Keratinocyte (primary cell): ENCODE measurements around the gene ADAMTSL3. TPM values are rescaled to one million over a fixed set of nuclear protein-coding genes. Genes with fewer than 3 reads are reported as not detected.

Source experiments
- DNase-seq: peaks from one replicate; pipeline ENCODE4 v3.0.0-alpha.2; 2011; ENCODE audit warnings: low read depth, missing footprints, low spot score
- FAIRE-seq: peaks from 2 replicates; lab custom pipeline; 2011; peaks lifted over from hg19 to GRCh38; lab: Jason Lieb, UNC
- H2AFZ ChIP-seq: 2 replicates; pipeline ENCODE4 v1.6.0; 2012; ENCODE audit warnings: low read length, control low read depth, inconsistent platforms; ENCODE audit not compliant: control insufficient read depth
- H3K27ac ChIP-seq: 2 replicates; pipeline ENCODE4 v1.5.1; 2011; ENCODE audit warnings: low read length; ENCODE audit not compliant: control insufficient read depth, insufficient read depth
- H3K27me3 ChIP-seq: 3 replicates; pipeline ENCODE4 v1.6.0; 2011; ENCODE audit warnings: low read length; ENCODE audit not compliant: control insufficient read depth, insufficient read depth; ENCODE audit errors: extremely low read depth
- H3K36me3 ChIP-seq, 2 experiments: 2 replicates in 1 of 2; 3 replicates in 1 of 2; pipeline ENCODE4 v1.5.1; 2011; ENCODE audit warnings: low read length in 2 of 2, mild to moderate bottlenecking in 1 of 2; ENCODE audit not compliant: control insufficient read depth in 2 of 2, insufficient read depth in 2 of 2; ENCODE audit errors: extremely low read depth in 1 of 2
- H3K4me1 ChIP-seq: 3 replicates; pipeline ENCODE4 v1.5.1; 2011; ENCODE audit warnings: low read length; ENCODE audit not compliant: control insufficient read depth, insufficient read depth; ENCODE audit errors: extremely low read depth
- H3K4me2 ChIP-seq: 3 replicates; pipeline ENCODE4 v1.6.0; 2011; ENCODE audit warnings: low read depth, low read length; ENCODE audit not compliant: control insufficient read depth, insufficient read depth; ENCODE audit errors: extremely low read depth
- H3K4me3 ChIP-seq, 3 experiments: fragments of 200-600 bp in 1 of 3; sonication (generic) in 1 of 3; 2 replicates in 2 of 3; 3 replicates in 1 of 3; pipeline ENCODE4 v1.5.1; 2011 to 2016; ENCODE audit warnings: low read length in 3 of 3, mild to moderate bottlenecking in 3 of 3, control low read depth in 2 of 3, inconsistent platforms in 1 of 3, low read depth in 1 of 3, mixed read lengths in 1 of 3, mixed run types in 1 of 3, moderate library complexity in 1 of 3; ENCODE audit not compliant: control insufficient read depth in 2 of 3, insufficient read depth in 2 of 3; ENCODE audit errors: extremely low read depth in 1 of 3
- H3K79me2 ChIP-seq: 2 replicates; pipeline ENCODE4 v1.6.0; 2012; ENCODE audit warnings: low read length; ENCODE audit not compliant: control insufficient read depth, insufficient read depth
- H3K9ac ChIP-seq: 3 replicates; pipeline ENCODE4 v1.6.0; 2011; ENCODE audit warnings: low read length; ENCODE audit not compliant: control insufficient read depth, insufficient read depth; ENCODE audit errors: extremely low read depth
- H3K9me1 ChIP-seq: 3 replicates; pipeline ENCODE4 v1.6.0; 2011; ENCODE audit warnings: low read length; ENCODE audit not compliant: control insufficient read depth, insufficient read depth; ENCODE audit errors: extremely low read depth
- H3K9me3 ChIP-seq: 2 replicates; pipeline ENCODE4 v1.5.1; 2012; ENCODE audit warnings: low read depth, low read length; ENCODE audit not compliant: control insufficient read depth
- H4K20me1 ChIP-seq: 3 replicates; pipeline ENCODE4 v1.6.0; 2011; ENCODE audit warnings: low read length; ENCODE audit not compliant: control insufficient read depth, insufficient read depth; ENCODE audit errors: extremely low read depth
- EZH2 ChIP-seq: IDR thresholded peaks from one replicate; pipeline ENCODE4 v1.6.1; 2012; ENCODE audit warnings: inconsistent platforms, mild to moderate bottlenecking, low read length, moderate library complexity
- dilution Hi-C: fragments of 300-500 bp; cut with MboI; formaldehyde crosslinking; loops from one replicate; pipeline ENCODE4 v1.7.0; 2020; ENCODE audit warnings: low sequenced_read_pairs; ENCODE audit not compliant: extremely low pct_ligation_motif_present
- polyA plus RNA-seq, 5 experiments: library from polyadenylated mRNA; depleted of rRNA in 3 of 5; stranded (reverse) in 3 of 5; stranded (forward) in 1 of 5; unstranded in 1 of 5; fragments of >200 nt; gene quantifications; 1 replicate in 1 of 5; 2 replicates in 3 of 5; 3 replicates in 1 of 5; pipeline versions ENCODE4 v1.2.1 to v1.2.3, GENCODE V29; 2011 to 2012; ENCODE audit warnings: missing spikeins in 2 of 5, low read depth in 1 of 5, low replicate concordance in 1 of 5
- TF ChIP-seq, protein P1 (sequence below), 3 experiments: IDR thresholded peaks in 1 of 3; conservative IDR thresholded peaks in 1 of 3; optimal IDR thresholded peaks in 1 of 3; 2 replicates in 2 of 3; 3 replicates in 1 of 3; pipeline versions ENCODE3 to v1.5.1; 2011; ENCODE audit warnings: low read length in 3 of 3, mild to moderate bottlenecking in 3 of 3, moderate library complexity in 2 of 3, control low read depth in 1 of 3, inconsistent platforms in 1 of 3; ENCODE audit not compliant: insufficient read depth in 2 of 3; ENCODE audit errors: extremely low read depth in 1 of 3

ADAMTSL3 gene
- polyA plus RNA-seq, 1 donor (not counting 4 experiments of a cell fraction or from before 2014, with no cell fraction given) = 0.01 TPM

DNA sequence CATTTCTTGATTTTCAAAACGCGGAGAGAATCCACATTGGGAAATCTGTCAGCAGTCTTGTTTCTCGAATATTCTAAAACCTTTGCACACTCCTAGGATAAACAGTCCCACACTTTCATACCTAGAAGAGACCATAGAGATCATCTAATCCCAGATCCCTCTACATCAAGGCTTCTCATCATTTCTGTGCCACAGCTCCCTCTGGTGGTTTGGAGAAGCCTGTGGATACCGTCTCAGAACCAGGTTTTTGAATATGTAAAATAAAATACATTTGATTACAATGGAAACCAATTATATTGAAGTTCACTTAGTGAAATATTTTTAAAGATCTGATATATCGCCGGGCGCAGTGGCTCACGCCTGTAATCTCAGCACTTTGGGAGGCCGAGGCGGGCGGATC, 369.7 kb downstream of the ADAMTSL3 start:
- FAIRE-seq = peak; percentile 17

DNA sequence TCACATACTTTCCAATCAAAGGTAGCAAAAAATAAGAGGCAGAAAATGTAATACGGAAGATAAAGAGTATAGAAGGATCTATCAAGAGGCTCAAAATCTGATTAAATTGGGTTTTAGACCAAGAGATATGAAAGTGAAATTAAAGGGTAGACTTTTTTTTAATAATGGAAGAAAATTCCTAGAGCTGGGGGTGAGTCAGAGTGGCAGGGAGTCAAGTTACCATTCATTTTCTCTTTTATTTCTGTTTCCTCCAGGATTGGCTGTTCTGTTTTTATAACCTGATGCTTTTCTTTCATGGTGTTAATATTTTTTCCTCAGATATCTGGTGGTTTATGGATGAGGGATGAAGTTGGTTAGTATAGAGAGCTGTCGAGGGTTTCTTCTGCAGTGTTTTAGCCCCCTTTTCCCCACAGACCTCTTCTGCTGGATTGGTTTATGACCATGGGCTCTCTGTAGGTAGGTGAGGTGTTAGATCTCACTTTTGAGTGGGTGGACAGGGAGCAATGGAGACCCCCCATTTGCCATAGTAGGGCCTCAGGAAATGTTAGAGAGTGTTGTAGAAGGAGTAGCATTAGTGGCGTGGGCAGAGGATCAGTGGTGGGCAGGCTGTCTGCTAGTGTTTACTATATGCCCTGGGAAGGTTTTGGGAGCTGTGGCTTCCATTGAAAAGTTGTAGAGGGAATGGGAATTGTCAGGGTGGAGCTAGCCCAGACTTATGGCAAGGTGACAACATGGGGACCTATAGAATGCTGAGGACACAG, 380.1 kb downstream of the ADAMTSL3 start:
- Histone ChIP-seq H3K79me2 (no peaks in the 10 kb centered on the region), H3K4me3 (no peak overlapping the region), H3K27me3 (peaks cover 2% of the 10 kb centered on the region), H3K9me3 (no peaks in the 10 kb centered on the region), H3K36me3 (no peaks in the 10 kb centered on the region), H3K27ac (no peak overlapping the region), H2AFZ (no peak overlapping the region), H3K9ac (no peak overlapping the region), H3K9me1 (no peaks in the 10 kb centered on the region), H3K4me1 (no peaks in the 10 kb centered on the region), H4K20me1 (no peaks in the 10 kb centered on the region), H3K4me2 (peak overlapping the region; percentile 2)
- no peak for DNase-seq
- no peak for FAIRE-seq
- TF ChIP-seq, protein P1, sequence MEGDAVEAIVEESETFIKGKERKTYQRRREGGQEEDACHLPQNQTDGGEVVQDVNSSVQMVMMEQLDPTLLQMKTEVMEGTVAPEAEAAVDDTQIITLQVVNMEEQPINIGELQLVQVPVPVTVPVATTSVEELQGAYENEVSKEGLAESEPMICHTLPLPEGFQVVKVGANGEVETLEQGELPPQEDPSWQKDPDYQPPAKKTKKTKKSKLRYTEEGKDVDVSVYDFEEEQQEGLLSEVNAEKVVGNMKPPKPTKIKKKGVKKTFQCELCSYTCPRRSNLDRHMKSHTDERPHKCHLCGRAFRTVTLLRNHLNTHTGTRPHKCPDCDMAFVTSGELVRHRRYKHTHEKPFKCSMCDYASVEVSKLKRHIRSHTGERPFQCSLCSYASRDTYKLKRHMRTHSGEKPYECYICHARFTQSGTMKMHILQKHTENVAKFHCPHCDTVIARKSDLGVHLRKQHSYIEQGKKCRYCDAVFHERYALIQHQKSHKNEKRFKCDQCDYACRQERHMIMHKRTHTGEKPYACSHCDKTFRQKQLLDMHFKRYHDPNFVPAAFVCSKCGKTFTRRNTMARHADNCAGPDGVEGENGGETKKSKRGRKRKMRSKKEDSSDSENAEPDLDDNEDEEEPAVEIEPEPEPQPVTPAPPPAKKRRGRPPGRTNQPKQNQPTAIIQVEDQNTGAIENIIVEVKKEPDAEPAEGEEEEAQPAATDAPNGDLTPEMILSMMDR (optimal IDR thresholded peaks at IDR 0.05 in 1 of 3, IDR thresholded peaks at IDR 0.05 in 1 of 3, conservative IDR thresholded peaks at IDR 0.05 in 1 of 3; ENCODE audit: extremely low read depth in 1 of 3, insufficient read depth in 2 of 3, low read length in 3 of 3) = no peak
- no peak for TF ChIP-seq EZH2
- dilution Hi-C loops = no loop called here

More for the DNA sequence above, 369.7 kb downstream of the ADAMTSL3 start:
- TF ChIP-seq, protein P1 (optimal IDR thresholded peaks at IDR 0.05 in 1 of 3, IDR thresholded peaks at IDR 0.05 in 1 of 3, conservative IDR thresholded peaks at IDR 0.05 in 1 of 3; ENCODE audit: extremely low read depth in 1 of 3, insufficient read depth in 2 of 3, low read length in 3 of 3) = peak; percentile 54 to 65 (median 56)
- TF ChIP-seq EZH2 = no peak
- Histone ChIP-seq H3K4me1 (no peaks in the 10 kb centered on the region), H3K27me3 (no peaks in the 10 kb centered on the region), H3K4me3 (no peak overlapping the region), H3K79me2 (no peaks in the 10 kb centered on the region), H3K36me3 (no peaks in the 10 kb centered on the region), H2AFZ (no peak overlapping the region), H3K27ac (no peak overlapping the region), H3K9me1 (no peaks in the 10 kb centered on the region), H3K4me2 (no peak overlapping the region), H4K20me1 (no peaks in the 10 kb centered on the region), H3K9ac (no peak overlapping the region), H3K9me3 (no peaks in the 10 kb centered on the region)
- dilution Hi-C loops = no loop called here
- DNase-seq = no peak
